Spleen (tissue), 11 donors: ENCODE data around the gene HIPK3. TPM values are rescaled to one million over a fixed set of nuclear protein-coding genes. Genes with fewer than 3 reads are reported as not detected.

Source experiments
- DNase-seq: peaks from one replicate; pipeline ENCODE4 v3.0.0-alpha.2; 2020
- H3K27ac ChIP-seq, 8 donors: fragments of 200-600 bp; sonication (generic) in 7 of 8; 1 replicate in 4 of 8; 2 replicates in 4 of 8; pipeline versions ENCODE4 v1.5.0 to v1.8.0; 2016 to 2021; ENCODE audit warnings: inconsistent platforms in 4 of 8, mild to moderate bottlenecking in 4 of 8, moderate library complexity in 1 of 8
- H3K27me3 ChIP-seq, 7 donors: fragments of 200-600 bp; sonication (generic) in 6 of 7; replicated peaks in 1 of 7; 1 replicate in 4 of 7; 2 replicates in 3 of 7; pipeline versions ENCODE4 v1.5.0 to v1.8.0; 2016 to 2021; ENCODE audit warnings: inconsistent platforms in 3 of 7, mild to moderate bottlenecking in 1 of 7
- H3K36me3 ChIP-seq, 6 donors: fragments of 200-600 bp; sonication (generic) in 5 of 6; 1 replicate in 4 of 6; 2 replicates in 2 of 6; pipeline versions ENCODE4 v1.5.0 to v1.8.0; 2016 to 2021; ENCODE audit warnings: inconsistent platforms in 2 of 6
- H3K4me1 ChIP-seq, 6 donors: fragments of 200-600 bp; sonication (generic) in 5 of 6; 1 replicate in 3 of 6; 2 replicates in 3 of 6; pipeline versions ENCODE4 v1.5.0 to v1.8.0; 2016 to 2021; ENCODE audit warnings: inconsistent platforms in 3 of 6
- H3K4me3 ChIP-seq, 8 donors: fragments of 200-600 bp; sonication (generic) in 7 of 8; 1 replicate in 4 of 8; 2 replicates in 4 of 8; pipeline versions ENCODE4 v1.5.0 to v1.8.0; 2016 to 2021; ENCODE audit warnings: inconsistent platforms in 4 of 8, mild to moderate bottlenecking in 4 of 8, moderate library complexity in 2 of 8
- H3K9me3 ChIP-seq, 8 donors: fragments of 200-600 bp; sonication (generic) in 7 of 8; 1 replicate in 4 of 8; 2 replicates in 4 of 8; pipeline versions ENCODE4 v1.5.0 to v1.8.0; 2016 to 2021; ENCODE audit warnings: inconsistent platforms in 4 of 8
- POLR2A ChIP-seq, 3 donors: fragments of 450-650 bp; IDR thresholded peaks; one replicate each; pipeline ENCODE4 v1.5.1; 2017; ENCODE audit warnings: antibody characterized with exemption in 3 of 3, mild to moderate bottlenecking in 1 of 3
- POLR2AphosphoS5 ChIP-seq, 3 donors: sonication (generic); formaldehyde crosslinking; IDR thresholded peaks; one replicate each; pipeline ENCODE4 v1.5.1; 2017; ENCODE audit warnings: antibody characterized with exemption in 3 of 3
- WGBS, 5 donors: extraction: QIAGEN DNeasy Blood & Tissue Kit in 3 of 5; methylation state at CpG; one replicate each; pipeline versions ENCODE4 v1.1.5 to v1.1.7; 2013 to 2018; 5-methylcytosine and 5-hydroxymethylcytosine counted together
- intact Hi-C: fragments of 100-400 bp; cut with DNase I; formaldehyde crosslinking; loops from one replicate; pipeline ENCODE4 v1.15.0; 2023; ENCODE audit warnings: low total_unique reads
- polyA plus RNA-seq, 3 donors: library from polyadenylated mRNA; stranded (reverse); fragments of 200-250 nt; gene quantifications; one replicate each; pipeline ENCODE4 v1.2.1, GENCODE V29; 2013
- total RNA-seq, 7 donors: library from RNA; depleted of rRNA in 3 of 7; stranded (reverse); fragments of >200 nt in 3 of 7; fragmentation: NEBNext Ultra II Directional in 4 of 7; extraction: Animal tissue kit (Norgen Biotek cat#: 25700) in 4 of 7; gene quantifications; one replicate each; pipeline versions ENCODE4 v1.1.0 to v1.2.1, GENCODE V29; 2016 to 2021
- TF ChIP-seq, protein P1 (sequence below), 11 experiments: fragments of 200-600 bp in 7 of 11; fragments of 450-650 bp in 4 of 11; sonication (generic) in 4 of 11; IDR thresholded peaks in 8 of 11; conservative IDR thresholded peaks in 3 of 11; 1 replicate in 7 of 11; 2 replicates in 4 of 11; pipeline versions ENCODE4 v1.4.0 to v1.8.0; 2016 to 2021; ENCODE audit warnings: antibody characterized with exemption in 11 of 11, inconsistent platforms in 4 of 11, mild to moderate bottlenecking in 1 of 11
- donor health status: healthy with polysubstance abuse.
- donor health status: DM: no; HTN: no; CAD: no; lungs with moderate emphysema.
- donor health status: DM: no; HTN: no; CAD: no.
- donor health status: Bipolar disorder and iron deficiency.
- donor health status: healthy.
- donor health status: DM: no; HTN: no; CAD: no.
- donor health status: DM: yes; HTN: yes; CAD: no.

The HIPK3 gene
- total and polyA plus RNA-seq, 10 donors: 11.5 to 192 (median 127) TPM

DNA sequence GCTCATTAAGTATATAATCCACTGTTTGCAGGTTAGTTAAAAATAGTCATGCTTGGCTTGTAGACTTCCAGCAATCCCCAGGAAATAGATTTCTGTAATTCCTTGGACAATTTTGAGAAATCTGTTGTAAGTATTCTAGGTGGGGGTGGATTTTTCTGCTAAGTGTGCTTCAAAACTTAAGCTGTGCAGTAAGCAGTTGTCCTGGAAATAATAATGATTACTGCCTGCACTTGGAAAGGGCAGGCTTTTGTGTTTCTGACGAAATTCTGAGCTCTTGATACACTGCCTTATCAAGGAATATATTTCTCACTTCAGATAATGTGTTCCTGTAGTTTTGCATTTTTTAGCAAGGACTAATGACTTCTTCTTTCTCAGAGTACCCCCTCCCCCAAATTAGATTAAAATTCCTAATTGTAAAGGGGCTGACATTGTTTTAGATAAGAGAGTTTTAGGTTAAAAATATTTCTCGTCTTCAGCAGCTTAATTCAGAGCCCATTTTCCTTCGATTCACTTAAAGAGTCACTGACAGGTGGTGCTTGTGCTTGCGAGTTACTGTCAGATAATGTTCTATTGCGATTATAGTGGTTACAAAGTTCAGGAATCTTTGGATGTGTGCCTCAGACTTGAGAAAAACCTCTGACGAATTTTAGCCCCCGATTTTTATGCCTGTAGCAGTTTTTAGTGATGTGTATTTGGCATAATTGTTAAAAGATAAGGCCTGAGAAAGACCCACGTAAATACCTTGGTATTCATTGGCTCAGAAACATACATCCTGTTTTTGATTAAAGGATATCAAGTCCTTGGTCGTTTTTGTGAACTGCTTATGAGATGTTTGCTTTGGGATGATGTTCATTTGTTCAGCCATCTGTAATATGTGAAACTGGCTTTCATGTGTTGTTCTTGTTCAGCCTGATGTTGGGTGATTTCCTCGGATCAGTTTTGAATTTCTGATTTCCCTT, 120.5 kb downstream of the HIPK3 start:
- peaks cover 0 to 62% (median 44%) of the 10 kb centered on the region in 7 donors for H3K27me3 ChIP-seq
- WGBS, 5 donors: 69 to 80% (median 77%) methylated on average over 10 of the region's 10 CpGs
- TF ChIP-seq POLR2AphosphoS5 (IDR thresholded peaks at IDR 0.05) (no peak), POLR2A (IDR thresholded peaks at IDR 0.05) (no peak)
- TF ChIP-seq, protein P1, sequence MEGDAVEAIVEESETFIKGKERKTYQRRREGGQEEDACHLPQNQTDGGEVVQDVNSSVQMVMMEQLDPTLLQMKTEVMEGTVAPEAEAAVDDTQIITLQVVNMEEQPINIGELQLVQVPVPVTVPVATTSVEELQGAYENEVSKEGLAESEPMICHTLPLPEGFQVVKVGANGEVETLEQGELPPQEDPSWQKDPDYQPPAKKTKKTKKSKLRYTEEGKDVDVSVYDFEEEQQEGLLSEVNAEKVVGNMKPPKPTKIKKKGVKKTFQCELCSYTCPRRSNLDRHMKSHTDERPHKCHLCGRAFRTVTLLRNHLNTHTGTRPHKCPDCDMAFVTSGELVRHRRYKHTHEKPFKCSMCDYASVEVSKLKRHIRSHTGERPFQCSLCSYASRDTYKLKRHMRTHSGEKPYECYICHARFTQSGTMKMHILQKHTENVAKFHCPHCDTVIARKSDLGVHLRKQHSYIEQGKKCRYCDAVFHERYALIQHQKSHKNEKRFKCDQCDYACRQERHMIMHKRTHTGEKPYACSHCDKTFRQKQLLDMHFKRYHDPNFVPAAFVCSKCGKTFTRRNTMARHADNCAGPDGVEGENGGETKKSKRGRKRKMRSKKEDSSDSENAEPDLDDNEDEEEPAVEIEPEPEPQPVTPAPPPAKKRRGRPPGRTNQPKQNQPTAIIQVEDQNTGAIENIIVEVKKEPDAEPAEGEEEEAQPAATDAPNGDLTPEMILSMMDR (IDR thresholded peaks at IDR 0.05 in 8 of 11, conservative IDR thresholded peaks at IDR 0.05 in 3 of 11): no peak

DNA sequence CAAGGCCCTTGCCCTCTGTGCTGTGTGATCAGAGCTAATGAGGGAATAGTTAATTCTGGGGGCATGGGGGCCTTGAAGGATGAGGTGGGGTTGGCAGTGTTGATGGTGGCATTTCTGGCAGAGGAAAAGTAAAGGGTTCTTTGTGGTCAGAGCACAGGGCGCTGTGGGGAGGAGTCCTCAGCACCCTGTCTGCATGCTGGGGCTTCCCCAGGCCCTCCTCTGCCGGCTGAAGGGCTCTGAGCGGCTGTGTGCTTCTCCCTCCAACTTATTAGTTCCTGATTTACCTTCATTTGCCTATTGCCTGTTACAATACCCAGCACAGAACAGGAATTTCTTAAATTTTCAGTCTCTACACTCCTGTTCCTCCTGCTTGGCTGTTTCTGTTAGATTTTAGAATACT, 122.8 kb downstream of the HIPK3 start:
- Histone ChIP-seq H3K27ac (no peak overlapping the region), H3K9me3 (no peaks in the 10 kb centered on the region), H3K27me3 (peaks cover 0 to 42% (median 32%) of the 10 kb centered on the region in 7 donors), H3K36me3 (no peaks in the 10 kb centered on the region), H3K4me3 (no peak overlapping the region), H3K4me1 (peaks cover 0 to 41% (median 15%) of the 10 kb centered on the region in 6 donors)
- DNase-seq: peak; percentile 81
- intact Hi-C loops: loop anchor here (10.0 kb wide), 1 partner anchor 165 kb away; no protein-coding TSS in a partner anchor
- 16 to 41% (median 30%) methylated on average over 3 of the region's 3 CpGs for WGBS, 5 donors
- TF ChIP-seq POLR2A (IDR thresholded peaks at IDR 0.05) (no peak), POLR2AphosphoS5 (IDR thresholded peaks at IDR 0.05) (peak in 1 of 3 donors; percentile 18)
- TF ChIP-seq, protein P1 (IDR thresholded peaks at IDR 0.05 in 8 of 11, conservative IDR thresholded peaks at IDR 0.05 in 3 of 11): no peak

More for the DNA sequence above, 120.5 kb downstream of the HIPK3 start:
- H3K4me1 ChIP-seq: peaks cover 0 to 34% (median 15%) of the 10 kb centered on the region in 6 donors
- H3K36me3 ChIP-seq: no peaks in the 10 kb centered on the region
- intact Hi-C loops: no loop called here
- no peak overlapping the region for H3K4me3 ChIP-seq
- no peaks in the 10 kb centered on the region for H3K9me3 ChIP-seq
- no peak overlapping the region for H3K27ac ChIP-seq
- DNase-seq: no peak

DNA sequence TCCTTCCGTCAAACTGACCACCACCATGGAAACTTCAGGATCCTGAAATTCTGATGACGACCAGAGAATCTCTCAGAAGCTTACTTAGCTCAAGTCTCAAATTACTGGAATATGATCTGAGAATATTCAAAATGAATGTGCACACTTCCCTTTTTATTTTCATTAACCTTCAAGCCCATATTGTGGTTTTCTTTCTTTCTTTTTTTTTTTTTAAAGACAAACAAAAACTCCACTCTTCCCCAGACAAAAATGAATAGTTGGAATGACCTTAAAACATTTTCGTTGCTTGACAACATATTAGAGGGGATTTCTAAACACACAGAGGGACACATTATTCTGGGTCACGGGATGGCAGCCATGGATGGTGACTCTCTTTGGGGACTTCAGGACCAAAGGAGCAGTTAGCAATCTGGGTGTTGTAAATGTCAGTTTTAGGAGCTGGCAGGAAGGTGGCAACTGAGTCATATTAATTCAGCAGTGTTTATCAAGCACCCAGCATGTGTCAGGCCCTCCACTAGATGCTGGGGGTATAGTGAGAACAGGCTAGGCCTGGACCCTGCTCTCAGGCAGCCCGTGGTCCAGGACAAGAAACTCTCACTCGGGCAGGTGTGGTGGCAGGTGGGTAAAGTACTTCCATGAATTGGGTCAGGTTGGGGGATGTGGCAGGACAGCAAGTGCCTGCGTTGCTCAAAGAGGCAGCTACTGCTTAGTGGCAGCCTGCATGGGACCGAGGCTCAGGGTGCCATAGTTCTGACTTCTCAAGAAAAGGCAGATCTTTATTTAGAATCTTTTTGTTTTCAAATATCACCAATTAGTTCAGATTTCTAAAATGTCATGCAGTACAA, 126.1 kb downstream of the HIPK3 start:
- Histone ChIP-seq H3K27ac (no peak overlapping the region), H3K4me1 (peaks cover 0 to 35% (median 3%) of the 10 kb centered on the region in 6 donors), H3K36me3 (no peaks in the 10 kb centered on the region), H3K27me3 (peaks cover 0 to 9% (median 3%) of the 10 kb centered on the region in 7 donors), H3K9me3 (peaks cover 0 to 16% (median 12%) of the 10 kb centered on the region in 8 donors), H3K4me3 (no peak overlapping the region)
- intact Hi-C loops: loop anchor here (10.0 kb wide), 1 partner anchor 162 kb away; no protein-coding TSS in a partner anchor
- DNase-seq: no peak
- 63 to 69% (median 66%) methylated on average over 8 of the region's 8 CpGs for WGBS, 5 donors
- TF ChIP-seq POLR2AphosphoS5 (IDR thresholded peaks at IDR 0.05) (no peak), POLR2A (IDR thresholded peaks at IDR 0.05) (no peak)
- TF ChIP-seq, protein P1 (IDR thresholded peaks at IDR 0.05 in 8 of 11, conservative IDR thresholded peaks at IDR 0.05 in 3 of 11): no peak
